ENCODE measurements around the gene PARD6B. TPM values are rescaled to one million over a fixed set of nuclear protein-coding genes. Genes with fewer than 3 reads are reported as not detected.
"Not testable (repeated sequence)": the region's sequence is repeated elsewhere in the genome, so short reads cannot be mapped to it uniquely, and the experiment has no call there.

PARD6B gene
- total RNA-seq, 1 donor from 2014 or later = 43.2 TPM

- no peak for DNase-seq
- no peaks in the 10 kb centered on the region for H3K9me3 ChIP-seq
- no peaks in the 10 kb centered on the region for H3K27me3 ChIP-seq
- no peak for ATAC-seq
- H3K4me1 ChIP-seq = no peaks in the 10 kb centered on the region
- no peak overlapping the region for H3K4me3 ChIP-seq
- intact Hi-C loops (cut with DNase I) = no loop called here
- H3K27ac ChIP-seq = no peak overlapping the region
- TF ChIP-seq CTCF (IDR thresholded peaks at IDR 0.05) = no peak
- H3K36me3 ChIP-seq = no peaks in the 10 kb centered on the region
Observed at GRCh38 chr20:50701041-50701963, 30.1 kb upstream of the PARD6B start.

GRCh38 chr20:50703651-50704438, 27.5 kb upstream of the PARD6B start:
- H3K27ac ChIP-seq; H3K4me1 ChIP-seq; intact Hi-C loops (cut with DNase I); H3K27me3 ChIP-seq; H3K4me3 ChIP-seq; DNase-seq; H3K9me3 ChIP-seq; H3K36me3 ChIP-seq; ATAC-seq: not testable (repeated sequence)

GRCh38 chr20:50704514-50704913, 26.9 kb upstream of the PARD6B start:
- no peak for DNase-seq
- no peaks in the 10 kb centered on the region for H3K9me3 ChIP-seq
- no peak for TF ChIP-seq CTCF (IDR thresholded peaks at IDR 0.05)
- ATAC-seq = peak; percentile 29
- no peaks in the 10 kb centered on the region for H3K36me3 ChIP-seq
- H3K27me3 ChIP-seq = no peaks in the 10 kb centered on the region
- intact Hi-C loops (cut with DNase I) = no loop called here
- H3K4me3 ChIP-seq = no peak overlapping the region
- no peaks in the 10 kb centered on the region for H3K4me1 ChIP-seq
- no peak overlapping the region for H3K27ac ChIP-seq

- TF ChIP-seq CTCF (IDR thresholded peaks at IDR 0.05) = no peak
- intact Hi-C loops (cut with DNase I) = no loop called here
- ATAC-seq = peak; percentile 49
Observed at GRCh38 chr20:50704971-50705370, 26.4 kb upstream of the PARD6B start.

GRCh38 chr20:50708845-50709635, 22.3 kb upstream of the PARD6B start:
- DNase-seq (no peak), ATAC-seq (no peak)
- intact Hi-C loops (cut with DNase I) = no loop called here
- Histone ChIP-seq H3K36me3 (no peaks in the 10 kb centered on the region), H3K4me1 (peaks cover 2% of the 10 kb centered on the region), H3K9me3 (no peaks in the 10 kb centered on the region), H3K4me3 (no peak overlapping the region), H3K27ac (no peak overlapping the region), H3K27me3 (no peaks in the 10 kb centered on the region)
- TF ChIP-seq CTCF (IDR thresholded peaks at IDR 0.05) = no peak

More at GRCh38 chr20:50704971-50705370, 26.4 kb upstream of the PARD6B start:
- Histone ChIP-seq H3K36me3 (no peaks in the 10 kb centered on the region), H3K27me3 (no peaks in the 10 kb centered on the region), H3K4me1 (no peaks in the 10 kb centered on the region), H3K9me3 (no peaks in the 10 kb centered on the region), H3K4me3 (no peak overlapping the region), H3K27ac (no peak overlapping the region)
- DNase-seq = no peak
